Activated naive CD4-positive, alpha-beta T cell treated with anti-CD3 and anti-CD28 coated beads for 36 hours (primary cell): ENCODE data around the gene MAGI3. TPM values are rescaled to one million over a fixed set of nuclear protein-coding genes. Genes with fewer than 3 reads are reported as not detected.
"Not testable (repeated sequence)": the region's sequence is repeated elsewhere in the genome, so short reads cannot be mapped to it uniquely, and the experiment has no call there.

Source experiments
- CTCF ChIA-PET: fragments of 350-600 bp; sonication (Branson Sonifier 250); formaldehyde crosslinking; loops from one replicate; lab custom pipeline; 2021; ENCODE audit warnings: antibody characterized with exemption; lab: Charles Lee
- DNase-seq: peaks from one replicate; pipeline ENCODE4 v3.0.0-alpha.2; 2020
- H3K27ac Mint-ChIP-seq: one replicate; pipeline ENCODE4 v1.8.0; 2021; ENCODE audit warnings: mild to moderate bottlenecking, mixed read lengths
- H3K27me3 Mint-ChIP-seq: one replicate; pipeline ENCODE4 v1.8.0; 2021; ENCODE audit warnings: low read depth, mixed read lengths
- H3K36me3 Mint-ChIP-seq: one replicate; pipeline ENCODE4 v1.8.0; 2021; ENCODE audit warnings: low read depth, mixed read lengths
- H3K4me1 Mint-ChIP-seq: one replicate; pipeline ENCODE4 v1.8.0; 2021; ENCODE audit warnings: low read depth, mixed read lengths
- H3K4me3 Mint-ChIP-seq: one replicate; pipeline ENCODE4 v1.8.0; 2021; ENCODE audit warnings: mild to moderate bottlenecking, moderate library complexity, mixed read lengths
- H3K9me3 Mint-ChIP-seq: one replicate; pipeline ENCODE4 v1.8.0; 2021; ENCODE audit warnings: mixed read lengths
- intact Hi-C: fragments of 100-400 bp; cut with micrococcal nuclease; formaldehyde crosslinking; loops from one replicate; pipeline ENCODE4 v1.15.1; 2023
- total RNA-seq, 2 experiments: library from RNA; stranded (reverse); gene quantifications; one replicate each; pipeline ENCODE4 v1.2.3, GENCODE V29; 2021

MAGI3 gene
- total RNA-seq, 2 experiments from 2014 or later, result 5.9 to 6.4 TPM

GRCh38 chr1:113508364-113509164, 118.2 kb downstream of the MAGI3 start:
- peaks cover 6% of the 10 kb centered on the region for H3K36me3 Mint-ChIP-seq
- no peaks in the 10 kb centered on the region for H3K4me1 Mint-ChIP-seq

GRCh38 chr1:113509766-113510165, 119.5 kb downstream of the MAGI3 start:
- peaks cover 20% of the 10 kb centered on the region for H3K9me3 Mint-ChIP-seq
- CTCF ChIA-PET, H3K4me3 Mint-ChIP-seq, H3K27me3 Mint-ChIP-seq, H3K36me3 Mint-ChIP-seq, DNase-seq, H3K4me1 Mint-ChIP-seq, H3K27ac Mint-ChIP-seq, intact Hi-C loops: not testable (repeated sequence)

More at GRCh38 chr1:113508364-113509164, 118.2 kb downstream of the MAGI3 start:
- CTCF ChIA-PET, result no interaction called here
- Mint-ChIP-seq H3K27ac (no peak overlapping the region), H3K9me3 (peaks cover 20% of the 10 kb centered on the region), H3K27me3 (no peaks in the 10 kb centered on the region), H3K4me3 (no peak overlapping the region)
- DNase-seq, result no peak
- intact Hi-C loops, result no loop called here

GRCh38 chr1:113511269-113511668, 121.0 kb downstream of the MAGI3 start:
- no peak for DNase-seq
- Mint-ChIP-seq H3K4me3 (no peak overlapping the region), H3K27me3 (no peaks in the 10 kb centered on the region), H3K36me3 (peaks cover 6% of the 10 kb centered on the region), H3K9me3 (peaks cover 15% of the 10 kb centered on the region), H3K27ac (no peak overlapping the region), H3K4me1 (no peaks in the 10 kb centered on the region)
- intact Hi-C loops, result no loop called here
- CTCF ChIA-PET, result no interaction called here

DNA sequence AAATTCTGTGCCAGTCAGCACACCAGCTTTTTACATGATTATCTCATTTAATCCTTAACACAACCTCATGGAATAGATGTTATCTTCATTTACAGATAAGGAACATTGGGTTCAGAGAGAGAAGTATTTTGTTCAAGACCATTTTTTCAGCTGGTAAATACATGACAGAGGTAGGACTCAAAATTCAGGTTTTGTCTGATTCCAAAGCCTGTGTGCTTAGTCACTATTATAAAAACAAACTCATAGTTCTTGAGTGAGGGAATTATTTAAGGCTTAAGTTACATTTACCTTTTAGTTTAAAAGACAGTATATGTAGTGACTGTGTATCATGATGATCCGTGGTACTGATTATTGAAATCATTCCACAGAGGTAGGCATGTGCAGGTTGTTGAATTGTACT, 125.2 kb downstream of the MAGI3 start:
- H3K27me3 Mint-ChIP-seq, result no peaks in the 10 kb centered on the region
- CTCF ChIA-PET, result no interaction called here
- H3K9me3 Mint-ChIP-seq, result peaks cover 12% of the 10 kb centered on the region
- intact Hi-C loops, result no loop called here
- peaks cover 5% of the 10 kb centered on the region for H3K36me3 Mint-ChIP-seq
- H3K4me3 Mint-ChIP-seq, result no peak overlapping the region
- no peak overlapping the region for H3K27ac Mint-ChIP-seq
- peaks cover 5% of the 10 kb centered on the region for H3K4me1 Mint-ChIP-seq
- DNase-seq, result no peak

DNA sequence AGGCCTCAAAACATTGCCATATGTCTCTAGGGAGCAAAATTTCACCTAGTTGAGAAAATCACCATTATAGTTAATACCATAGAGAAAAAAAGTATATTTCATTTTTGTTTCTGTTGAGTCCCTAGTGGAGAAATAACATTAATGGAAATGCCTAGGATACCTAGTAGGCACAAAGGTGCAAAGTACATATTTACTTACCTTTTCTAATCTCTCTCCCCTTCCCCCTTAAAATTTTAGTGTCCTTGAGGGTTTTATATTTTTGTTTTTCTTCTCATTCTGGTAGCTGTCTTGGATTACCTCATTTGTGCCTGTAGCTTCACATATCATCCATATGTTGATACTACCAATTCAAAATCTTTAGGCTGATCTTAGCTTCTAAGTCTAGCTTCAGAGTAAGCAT, 127.0 kb downstream of the MAGI3 start:
- H3K4me3 Mint-ChIP-seq, result no peak overlapping the region
- intact Hi-C loops, result no loop called here
- H3K36me3 Mint-ChIP-seq, result peaks cover 2% of the 10 kb centered on the region
- H3K4me1 Mint-ChIP-seq, result peaks cover 5% of the 10 kb centered on the region
- H3K27ac Mint-ChIP-seq, result no peak overlapping the region
- H3K9me3 Mint-ChIP-seq, result peaks cover 3% of the 10 kb centered on the region
- CTCF ChIA-PET, result no interaction called here
- H3K27me3 Mint-ChIP-seq, result no peaks in the 10 kb centered on the region
- no peak for DNase-seq

DNA sequence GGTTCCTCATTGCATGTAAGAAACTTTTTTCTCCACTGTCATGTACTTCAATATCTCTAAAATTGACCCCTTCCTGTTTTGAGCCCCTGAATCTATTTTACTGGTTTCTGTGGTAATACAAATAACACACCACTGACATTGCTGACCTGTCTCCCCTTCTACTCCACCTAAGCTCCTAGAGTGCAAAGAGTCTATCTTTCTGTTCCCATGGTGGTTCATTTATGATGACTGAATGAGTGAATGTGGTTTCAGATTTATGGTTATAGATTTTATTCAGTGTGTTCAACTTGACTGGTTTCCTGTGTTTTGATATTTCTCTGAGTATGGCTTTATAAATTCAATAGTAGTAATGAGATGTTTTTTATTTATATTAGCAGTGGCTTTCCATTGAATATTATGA, 127.7 kb downstream of the MAGI3 start:
- H3K4me3 Mint-ChIP-seq, result no peak overlapping the region
- CTCF ChIA-PET, result no interaction called here
- intact Hi-C loops, result no loop called here
- H3K27me3 Mint-ChIP-seq, result no peaks in the 10 kb centered on the region
- H3K9me3 Mint-ChIP-seq, result peaks cover 4% of the 10 kb centered on the region
- peaks cover 5% of the 10 kb centered on the region for H3K4me1 Mint-ChIP-seq
- peaks cover 4% of the 10 kb centered on the region for H3K36me3 Mint-ChIP-seq
- DNase-seq, result no peak
- no peak overlapping the region for H3K27ac Mint-ChIP-seq

DNA sequence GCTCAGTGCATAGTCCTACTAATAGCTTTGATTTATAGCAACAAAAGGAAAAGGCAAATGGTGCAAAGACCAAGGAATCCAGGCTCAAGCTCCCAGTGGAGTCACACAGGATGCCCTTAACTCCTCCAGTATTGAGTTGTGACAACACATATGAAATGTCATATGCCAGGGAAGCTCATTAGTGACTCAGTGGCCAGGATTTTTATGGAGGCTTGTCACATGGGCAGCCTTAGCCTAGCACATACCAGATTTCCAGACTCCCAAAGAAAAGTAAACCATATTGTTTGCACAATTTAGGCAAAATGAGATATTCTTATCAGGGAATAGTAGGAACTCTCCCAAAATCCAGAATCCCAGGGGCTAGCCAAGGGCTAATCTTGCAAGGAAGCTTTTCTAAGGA, 129.2 kb downstream of the MAGI3 start:
- Mint-ChIP-seq H3K36me3 (peaks cover 7% of the 10 kb centered on the region), H3K9me3 (peaks cover 9% of the 10 kb centered on the region)

GRCh38 chr1:113530021-113530420, 139.7 kb downstream of the MAGI3 start:
- Mint-ChIP-seq H3K27ac (no peak overlapping the region), H3K4me3 (no peak overlapping the region), H3K4me1 (no peaks in the 10 kb centered on the region), H3K9me3 (no peaks in the 10 kb centered on the region), H3K36me3 (no peaks in the 10 kb centered on the region), H3K27me3 (no peaks in the 10 kb centered on the region)
- no peak for DNase-seq
- intact Hi-C loops, result no loop called here
- CTCF ChIA-PET, result no interaction called here

More for the DNA sequence above, 129.2 kb downstream of the MAGI3 start:
- intact Hi-C loops, result no loop called here
- Mint-ChIP-seq H3K4me1 (peaks cover 5% of the 10 kb centered on the region), H3K4me3 (no peak overlapping the region), H3K27me3 (no peaks in the 10 kb centered on the region), H3K27ac (no peak overlapping the region)
- CTCF ChIA-PET, result no interaction called here
- DNase-seq, result no peak

DNA sequence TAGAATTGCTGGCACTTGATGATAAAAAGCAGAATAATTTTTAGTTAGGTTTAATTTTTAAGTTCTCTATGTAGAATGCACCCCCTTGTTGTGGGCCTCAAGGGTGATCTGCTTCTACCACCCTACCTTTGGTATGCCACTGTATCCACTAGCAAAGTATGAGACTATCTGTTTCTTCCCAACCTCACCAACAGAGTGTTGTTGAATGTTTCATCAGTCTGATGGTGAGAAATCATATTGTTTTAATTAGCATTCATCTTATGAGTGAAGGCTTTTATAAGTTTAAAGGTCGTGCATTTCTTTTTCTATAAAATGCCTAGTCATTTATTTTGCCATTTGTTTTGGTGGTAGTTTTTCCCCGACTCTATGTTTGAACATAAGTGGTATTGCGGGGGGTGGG, 141.0 kb downstream of the MAGI3 start:
- no peaks in the 10 kb centered on the region for H3K36me3 Mint-ChIP-seq
- H3K27me3 Mint-ChIP-seq, result no peaks in the 10 kb centered on the region
- no peak overlapping the region for H3K4me3 Mint-ChIP-seq
- CTCF ChIA-PET, result no interaction called here
- DNase-seq, result no peak
- no peak overlapping the region for H3K27ac Mint-ChIP-seq
- H3K4me1 Mint-ChIP-seq, result no peaks in the 10 kb centered on the region
- intact Hi-C loops, result no loop called here
- H3K9me3 Mint-ChIP-seq, result no peaks in the 10 kb centered on the region

GRCh38 chr1:113533061-113533460, 142.7 kb downstream of the MAGI3 start:
- no peaks in the 10 kb centered on the region for H3K27me3 Mint-ChIP-seq
- CTCF ChIA-PET, result no interaction called here

GRCh38 chr1:113534130-113534817, 144.0 kb downstream of the MAGI3 start:
- H3K27ac Mint-ChIP-seq, result no peak overlapping the region
- no peaks in the 10 kb centered on the region for H3K27me3 Mint-ChIP-seq
- intact Hi-C loops, result no loop called here
- H3K36me3 Mint-ChIP-seq, result peaks cover 3% of the 10 kb centered on the region
- DNase-seq, result no peak
- H3K4me3 Mint-ChIP-seq, result no peak overlapping the region
- no peaks in the 10 kb centered on the region for H3K4me1 Mint-ChIP-seq
- H3K9me3 Mint-ChIP-seq, result peaks cover 5% of the 10 kb centered on the region
- CTCF ChIA-PET, result no interaction called here

More at GRCh38 chr1:113533061-113533460, 142.7 kb downstream of the MAGI3 start:
- Mint-ChIP-seq H3K27ac (no peak overlapping the region), H3K9me3 (peaks cover under 1% of the 10 kb centered on the region), H3K4me1 (no peaks in the 10 kb centered on the region), H3K36me3 (peaks cover under 1% of the 10 kb centered on the region), H3K4me3 (no peak overlapping the region)
- intact Hi-C loops, result no loop called here
- DNase-seq, result no peak

- H3K4me3 Mint-ChIP-seq, result no peak overlapping the region
- DNase-seq, result no peak
- H3K27me3 Mint-ChIP-seq, result no peaks in the 10 kb centered on the region
- H3K27ac Mint-ChIP-seq, result no peak overlapping the region
- peaks cover 5% of the 10 kb centered on the region for H3K9me3 Mint-ChIP-seq
- H3K36me3 Mint-ChIP-seq, result peaks cover 3% of the 10 kb centered on the region
- H3K4me1 Mint-ChIP-seq, result no peaks in the 10 kb centered on the region
- CTCF ChIA-PET, result interaction anchor here (0.6 kb wide), 1 partner anchor 208 kb away, joined by 3 read pairs; no protein-coding TSS in a partner anchor
- intact Hi-C loops, result no loop called here
Observed at GRCh38 chr1:113534875-113535274, 144.6 kb downstream of the MAGI3 start.
